Cardiac muscle cell (in vitro differentiated cells and primary cell): Measurements from ENCODE around the gene ZBTB7B. TPM values are rescaled to one million over a fixed set of nuclear protein-coding genes. Genes with fewer than 3 reads are reported as not detected.
A peak's percentile ranks its signal among the peaks of the same experiment; 100 is the strongest.

ENCODE experiments used
- DNase-seq, 2 donors: peaks; one replicate each; pipeline versions ENCODE4 v3.0.0 to v3.0.0-alpha.2; 2010 to 2017; ENCODE audit warnings: low read depth in 1 of 2, low spot score in 1 of 2
- H3K27ac ChIP-seq: fragments of 200-600 bp; sonication (generic); 2 replicates; pipeline ENCODE4 v1.5.1; 2016
- H3K27me3 ChIP-seq: fragments of 200-600 bp; sonication (generic); 2 replicates; pipeline ENCODE4 v1.6.0; 2016; ENCODE audit warnings: control low read depth
- H3K36me3 ChIP-seq: fragments of 200-600 bp; sonication (generic); 2 replicates; pipeline ENCODE4 v1.5.1; 2016; ENCODE audit warnings: control low read depth
- H3K4me1 ChIP-seq: fragments of 200-600 bp; sonication (generic); 2 replicates; pipeline ENCODE4 v1.8.1; 2017; ENCODE audit warnings: low read depth, mild to moderate bottlenecking, mixed run types
- H3K4me3 ChIP-seq: fragments of 200-600 bp; sonication (generic); 2 replicates; pipeline ENCODE4 v1.5.1; 2016; ENCODE audit warnings: mild to moderate bottlenecking
- H3K9me3 ChIP-seq: fragments of 200-600 bp; sonication (generic); 2 replicates; pipeline ENCODE4 v1.5.1; 2017; ENCODE audit warnings: low read depth, mild to moderate bottlenecking, control low read depth
- polyA plus RNA-seq: library from polyadenylated mRNA; unstranded; fragments of >200 nt; fragmentation: Nextera tagmentation; extraction: Ambion mirVana; gene quantifications from 2 replicates; pipeline ENCODE4 v1.2.1, GENCODE V29; 2016
- total RNA-seq: library from RNA; depleted of rRNA; stranded (reverse); fragments of >200 nt; gene quantifications from 2 replicates; pipeline ENCODE4 v1.2.3, GENCODE V29; 2016
- TF ChIP-seq, protein P1 (sequence below): IDR thresholded peaks from 2 replicates; pipeline ENCODE4 v1.5.1; 2012; ENCODE audit warnings: low read depth, mild to moderate bottlenecking, low read length

ZBTB7B gene
- total RNA-seq, result 25.5 and 25.6 TPM in 2 replicates
- 4.6 and 4.7 TPM in 2 replicates for polyA plus RNA-seq

GRCh38 chr1:155002464-155003226 lies at the start of gene ZBTB7B:
TSS of gene ZBTB7B (plus strand) at chr1:155002802. CDS start at chr1:155014661, 11,859 bp downstream.
- Histone ChIP-seq H3K27ac (peak within 1 kb of the TSS; percentile 85), H3K4me3 (peak within 1 kb of the TSS; percentile 75), H3K9me3 (no peaks in the 10 kb centered on the region), H3K4me1 (peaks cover 10% of the 10 kb centered on the region), H3K27me3 (no peaks in the 10 kb centered on the region), H3K36me3 (no peaks in the 10 kb centered on the region)
- TF ChIP-seq, protein P1, sequence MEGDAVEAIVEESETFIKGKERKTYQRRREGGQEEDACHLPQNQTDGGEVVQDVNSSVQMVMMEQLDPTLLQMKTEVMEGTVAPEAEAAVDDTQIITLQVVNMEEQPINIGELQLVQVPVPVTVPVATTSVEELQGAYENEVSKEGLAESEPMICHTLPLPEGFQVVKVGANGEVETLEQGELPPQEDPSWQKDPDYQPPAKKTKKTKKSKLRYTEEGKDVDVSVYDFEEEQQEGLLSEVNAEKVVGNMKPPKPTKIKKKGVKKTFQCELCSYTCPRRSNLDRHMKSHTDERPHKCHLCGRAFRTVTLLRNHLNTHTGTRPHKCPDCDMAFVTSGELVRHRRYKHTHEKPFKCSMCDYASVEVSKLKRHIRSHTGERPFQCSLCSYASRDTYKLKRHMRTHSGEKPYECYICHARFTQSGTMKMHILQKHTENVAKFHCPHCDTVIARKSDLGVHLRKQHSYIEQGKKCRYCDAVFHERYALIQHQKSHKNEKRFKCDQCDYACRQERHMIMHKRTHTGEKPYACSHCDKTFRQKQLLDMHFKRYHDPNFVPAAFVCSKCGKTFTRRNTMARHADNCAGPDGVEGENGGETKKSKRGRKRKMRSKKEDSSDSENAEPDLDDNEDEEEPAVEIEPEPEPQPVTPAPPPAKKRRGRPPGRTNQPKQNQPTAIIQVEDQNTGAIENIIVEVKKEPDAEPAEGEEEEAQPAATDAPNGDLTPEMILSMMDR, result no peak
- peak; percentile 47 for DNase-seq

GRCh38 chr1:154953611-154954038 lies 49.0 kb upstream of the ZBTB7B start:
- Histone ChIP-seq H3K27ac (peak overlapping the region; percentile 94), H3K36me3 (peaks cover 5% of the 10 kb centered on the region), H3K9me3 (no peaks in the 10 kb centered on the region), H3K4me1 (peaks cover 45% of the 10 kb centered on the region), H3K4me3 (peak overlapping the region; percentile 0), H3K27me3 (no peaks in the 10 kb centered on the region)
- peak in 1 of 2 donors; percentile 51 for DNase-seq
- TF ChIP-seq, protein P1, result no peak

- Histone ChIP-seq H3K27me3 (no peaks in the 10 kb centered on the region), H3K9me3 (no peaks in the 10 kb centered on the region), H3K4me3 (no peak overlapping the region), H3K36me3 (peaks cover 5% of the 10 kb centered on the region), H3K27ac (peak overlapping the region; percentile 94), H3K4me1 (peaks cover 45% of the 10 kb centered on the region)
- TF ChIP-seq, protein P1, result no peak
- no peak for DNase-seq
These were observed 48.1 kb upstream of the ZBTB7B start for GRCh38 chr1:154954541-154954940.

- Histone ChIP-seq H3K9me3 (no peaks in the 10 kb centered on the region), H3K27me3 (no peaks in the 10 kb centered on the region), H3K27ac (peak overlapping the region; percentile 94), H3K36me3 (peaks cover 5% of the 10 kb centered on the region), H3K4me3 (peak overlapping the region; percentile 47), H3K4me1 (peaks cover 45% of the 10 kb centered on the region)
- TF ChIP-seq, protein P1, result no peak
- DNase-seq, result peak; percentile 55 to 83
These were observed 47.4 kb upstream of the ZBTB7B start for GRCh38 chr1:154955039-154955717.

DNA sequence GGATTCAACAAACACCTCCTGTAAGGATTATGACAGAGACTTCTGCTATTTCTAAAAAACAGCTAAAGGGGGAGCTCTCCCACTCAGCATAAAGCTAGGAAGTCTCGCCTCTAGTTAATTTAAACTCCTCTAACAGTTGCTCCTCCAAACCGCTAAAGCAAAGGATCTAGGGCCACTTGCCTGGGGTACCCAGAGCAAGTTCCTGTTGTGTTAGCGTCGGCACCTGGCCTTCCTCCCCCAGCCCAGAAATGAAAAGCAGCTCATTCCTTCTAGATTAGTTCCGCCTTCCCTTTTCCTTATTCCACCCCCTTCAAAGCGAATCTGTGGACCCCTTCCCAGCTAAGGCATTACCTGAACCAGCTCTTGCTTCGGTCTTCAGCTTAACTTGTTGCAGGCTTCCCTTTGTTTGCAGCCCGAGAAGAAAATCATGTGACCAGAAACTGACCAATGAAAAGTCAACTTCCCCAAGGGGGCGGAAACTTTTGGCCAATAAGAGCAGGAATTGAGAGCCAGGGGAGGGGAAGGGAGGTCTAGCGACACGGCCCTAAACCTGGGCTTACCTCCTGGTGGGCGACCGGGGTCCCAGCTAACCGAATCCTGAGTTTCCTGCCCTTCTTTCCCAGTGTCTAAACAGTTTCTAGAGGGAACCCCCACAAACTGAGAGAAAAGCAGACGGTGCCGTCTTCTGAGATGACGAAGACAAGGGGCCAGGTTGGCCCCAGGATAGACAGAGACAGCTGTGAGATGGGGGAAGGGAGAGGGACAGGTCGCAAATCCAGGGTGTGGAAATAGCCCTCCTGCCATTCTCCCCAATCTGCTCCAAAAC lies 46.7 kb upstream of the ZBTB7B start, which contains the start of gene PBXIP1:
Gene PBXIP1 (minus strand): TSS at position 382 of the 826 bp plus-strand sequence. CDS start 2,378 bp downstream, outside the sequence.
- TF ChIP-seq, protein P1, result peak; percentile 58
- DNase-seq, result peak; percentile 91 to 94

More for the DNA sequence above, 46.7 kb upstream of the ZBTB7B start, which contains the start of gene PBXIP1:
- Histone ChIP-seq H3K36me3 (peaks cover 1% of the 10 kb centered on the region), H3K27me3 (no peaks in the 10 kb centered on the region), H3K9me3 (no peaks in the 10 kb centered on the region), H3K27ac (peak within 1 kb of the TSS; percentile 94), H3K4me3 (peak within 1 kb of the TSS; percentile 47), H3K4me1 (peaks cover 51% of the 10 kb centered on the region)
